SK-N-SH (cell line): Measurements from ENCODE around the gene HIF1AN. TPM values are rescaled to one million over a fixed set of nuclear protein-coding genes. Genes with fewer than 3 reads are reported as not detected.

Source experiments
- ELF1 ChIP-seq: IDR thresholded peaks from 2 replicates; pipeline ENCODE4 v1.4.0; 2012
- EP300 ChIP-seq, 2 experiments: IDR thresholded peaks; 2 replicates each; pipeline versions ENCODE4 v1.4.0 to v1.6.1; 2012; ENCODE audit warnings: borderline replicate concordance in 1 of 2, low read depth in 1 of 2, low read length in 1 of 2
- FOSL2 ChIP-seq: IDR thresholded peaks from 2 replicates; pipeline ENCODE4 v1.4.0; 2012; ENCODE audit warnings: low read depth, mild to moderate bottlenecking, moderate library complexity, borderline replicate concordance
- FOXJ3 ChIP-seq: sonication (generic); formaldehyde crosslinking; IDR thresholded peaks from 2 replicates; pipeline ENCODE4 v1.5.1; 2020; ENCODE audit warnings: mild to moderate bottlenecking, missing genetic modification reagents
- FOXM1 ChIP-seq: IDR thresholded peaks from 2 replicates; pipeline ENCODE4 v1.4.0; 2012; ENCODE audit warnings: low read depth, mild to moderate bottlenecking
- GABPA ChIP-seq: IDR thresholded peaks from 2 replicates; pipeline ENCODE4 v1.4.0; 2012; ENCODE audit warnings: low read depth, mild to moderate bottlenecking
- GATA2 ChIP-seq: sonication (generic); formaldehyde crosslinking; IDR thresholded peaks from 2 replicates; pipeline ENCODE4 v1.5.0; 2020; ENCODE audit warnings: mild to moderate bottlenecking, missing genetic modification reagents
- IRF3 ChIP-seq: fragments of 150-350 bp; IDR thresholded peaks from 2 replicates; pipeline ENCODE4 v1.6.1; 2016; ENCODE audit warnings: mild to moderate bottlenecking, low read depth, low read length
- MAX ChIP-seq: IDR thresholded peaks from 2 replicates; pipeline ENCODE4 v1.4.0; 2012; ENCODE audit warnings: low read depth
- NRF1 ChIP-seq: IDR thresholded peaks from 2 replicates; pipeline ENCODE4 v1.6.1; 2012; ENCODE audit warnings: low read depth, mild to moderate bottlenecking, low read length
- PBX3 ChIP-seq: IDR thresholded peaks from 2 replicates; pipeline ENCODE4; 2012
- RAD21 ChIP-seq: IDR thresholded peaks from 2 replicates; pipeline ENCODE4 v1.6.1; 2012; ENCODE audit warnings: mild to moderate bottlenecking, low read length
- RCOR1 ChIP-seq: fragments of 150-350 bp; IDR thresholded peaks from 2 replicates; pipeline ENCODE4 v1.6.1; 2017; ENCODE audit warnings: antibody characterized with exemption, low read length
- REST ChIP-seq: IDR thresholded peaks from 2 replicates; pipeline ENCODE4 v1.6.1; 2012; ENCODE audit warnings: mild to moderate bottlenecking, low read depth, low read length, moderate library complexity
- RXRA ChIP-seq: IDR thresholded peaks from 2 replicates; pipeline ENCODE4 v1.4.0; 2012; ENCODE audit warnings: low read depth, mild to moderate bottlenecking, borderline replicate concordance
- SIN3A ChIP-seq: IDR thresholded peaks from 2 replicates; pipeline ENCODE4 v1.6.1; 2012; ENCODE audit warnings: low read depth, mild to moderate bottlenecking, low read length, moderate library complexity, borderline replicate concordance
- TAF1 ChIP-seq: IDR thresholded peaks from 2 replicates; pipeline ENCODE4 v1.6.1; 2012; ENCODE audit warnings: low read depth, mild to moderate bottlenecking, low read length, moderate library complexity, borderline replicate concordance
- TCF12 ChIP-seq: IDR thresholded peaks from 2 replicates; pipeline ENCODE4 v1.4.0; 2012
- USF1 ChIP-seq: IDR thresholded peaks from 2 replicates; pipeline ENCODE4 v1.4.0; 2012; ENCODE audit warnings: low read depth, borderline replicate concordance
- USF2 ChIP-seq: fragments of 150-350 bp; IDR thresholded peaks from 2 replicates; pipeline ENCODE4 v1.6.1; 2017; ENCODE audit warnings: antibody characterized with exemption, low read length, low read depth, borderline replicate concordance
- YY1 ChIP-seq: IDR thresholded peaks from 2 replicates; pipeline ENCODE4 v1.4.0; 2012; ENCODE audit warnings: low read depth, mild to moderate bottlenecking
- ZBTB33 ChIP-seq: IDR thresholded peaks from 2 replicates; pipeline ENCODE4 v1.4.0; 2012; ENCODE audit warnings: low read depth, borderline replicate concordance
- polyA plus RNA-seq, 3 experiments: library from polyadenylated mRNA; depleted of rRNA; stranded (reverse); fragments of >200 nt; gene quantifications; 2 replicates each; pipeline ENCODE4 v1.2.3, GENCODE V29; 2012

The HIF1AN gene
- polyA plus RNA-seq, 1 of the 3 experiments (the other 2 are of a cell fraction): 8.1 TPM

- TF ChIP-seq USF2 (no peak), EP300 (IDR thresholded peaks at IDR 0.05; ENCODE audit: borderline replicate concordance in 1 of 2, low read depth in 1 of 2, low read length in 1 of 2) (no peak), YY1 (peak; percentile 46; the same call in 1 of the 2 replicates), FOXM1 (no peak), ZBTB33 (no peak), RXRA (no peak), RCOR1 (peak; percentile 54; the same call in 1 of the 2 replicates), RAD21 (peak; percentile 97), SIN3A (no peak; the same call in 1 of the 2 replicates), USF1 (no peak), REST (no peak), PBX3 (no peak), MAX (peak; percentile 79), GATA2 (CRISPR knock-in tag) (no peak), FOXJ3 (peak; percentile 62; the same call in 1 of the 2 replicates), NRF1 (no peak), FOSL2 (no peak; the same call in 1 of the 2 replicates), ELF1 (peak; percentile 19; the same call in 1 of the 2 replicates), TCF12 (no peak), TAF1 (no peak), GABPA (no peak), IRF3 (no peak)
These were observed 26.4 kb downstream of the HIF1AN start (continued) for GRCh38 chr10:100562008-100562672.
